Chondrocyte (in vitro differentiated cells): ENCODE measurements around the gene ZIC5. TPM values are rescaled to one million over a fixed set of nuclear protein-coding genes. Genes with fewer than 3 reads are reported as not detected.

Experiments used
- DNase-seq: peaks from one replicate; pipeline ENCODE4 v3.0.0; 2021; ENCODE audit warnings: mixed read lengths, low spot score
- H3K27ac Mint-ChIP-seq: one replicate; pipeline ENCODE4 v1.8.0; 2021; ENCODE audit warnings: mild to moderate bottlenecking, moderate library complexity, mixed read lengths; ENCODE audit not compliant: unreplicated experiment
- H3K27me3 Mint-ChIP-seq: 2 replicates; pipeline ENCODE4 v1.8.0; 2021; ENCODE audit warnings: low read depth, mixed read lengths
- H3K36me3 Mint-ChIP-seq: 2 replicates; pipeline ENCODE4 v1.8.0; 2021; ENCODE audit warnings: low read depth, mixed read lengths
- H3K4me1 Mint-ChIP-seq: 2 replicates; pipeline ENCODE4 v1.8.0; 2021; ENCODE audit warnings: low read depth, mild to moderate bottlenecking, mixed read lengths
- H3K4me3 Mint-ChIP-seq: one replicate; pipeline ENCODE4 v1.8.0; 2021; ENCODE audit warnings: mild to moderate bottlenecking, moderate library complexity, mixed read lengths; ENCODE audit not compliant: unreplicated experiment
- H3K9me3 Mint-ChIP-seq: 2 replicates; pipeline ENCODE4 v1.8.0; 2021; ENCODE audit warnings: low read depth, mixed read lengths
- total RNA-seq: library from RNA; stranded (reverse); gene quantifications from 3 replicates; pipeline ENCODE4 v1.2.1, GENCODE V29; 2021
- TF ChIP-seq, protein P1 (sequence below): fragments of 200-600 bp; sonication (generic); IDR thresholded peaks from 2 replicates; pipeline ENCODE4 v1.5.0; 2021; ENCODE audit warnings: antibody characterized with exemption, mild to moderate bottlenecking, moderate library complexity

The ZIC5 gene
- total RNA-seq, 1 donor from 2014 or later, result 3.1 TPM

DNA sequence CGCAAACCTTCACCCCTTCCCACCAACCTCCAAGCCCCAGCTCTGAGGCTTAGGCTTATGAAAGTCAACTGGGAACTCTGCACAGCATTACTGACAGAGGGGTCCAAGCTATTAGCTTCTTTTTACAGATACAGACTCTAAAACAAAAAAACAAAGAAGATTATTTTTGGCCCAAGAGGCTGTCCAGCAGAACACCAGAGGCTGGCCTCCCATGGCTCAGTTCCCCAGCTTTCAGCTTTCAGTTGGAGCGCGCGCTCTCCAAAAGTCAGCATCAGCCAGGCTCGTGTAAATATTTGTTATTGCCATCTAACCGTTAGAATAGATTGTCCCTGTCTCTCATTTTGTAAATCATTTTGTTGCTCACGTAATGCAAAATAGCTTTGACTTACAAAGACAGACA is 58.4 kb downstream of the ZIC5 start:
- no peak overlapping the region for H3K27ac Mint-ChIP-seq
- no peak for DNase-seq
- H3K36me3 Mint-ChIP-seq, result no peaks in the 10 kb centered on the region
- H3K27me3 Mint-ChIP-seq, result peaks cover 3% of the 10 kb centered on the region
- H3K9me3 Mint-ChIP-seq, result no peaks in the 10 kb centered on the region
- TF ChIP-seq, protein P1, sequence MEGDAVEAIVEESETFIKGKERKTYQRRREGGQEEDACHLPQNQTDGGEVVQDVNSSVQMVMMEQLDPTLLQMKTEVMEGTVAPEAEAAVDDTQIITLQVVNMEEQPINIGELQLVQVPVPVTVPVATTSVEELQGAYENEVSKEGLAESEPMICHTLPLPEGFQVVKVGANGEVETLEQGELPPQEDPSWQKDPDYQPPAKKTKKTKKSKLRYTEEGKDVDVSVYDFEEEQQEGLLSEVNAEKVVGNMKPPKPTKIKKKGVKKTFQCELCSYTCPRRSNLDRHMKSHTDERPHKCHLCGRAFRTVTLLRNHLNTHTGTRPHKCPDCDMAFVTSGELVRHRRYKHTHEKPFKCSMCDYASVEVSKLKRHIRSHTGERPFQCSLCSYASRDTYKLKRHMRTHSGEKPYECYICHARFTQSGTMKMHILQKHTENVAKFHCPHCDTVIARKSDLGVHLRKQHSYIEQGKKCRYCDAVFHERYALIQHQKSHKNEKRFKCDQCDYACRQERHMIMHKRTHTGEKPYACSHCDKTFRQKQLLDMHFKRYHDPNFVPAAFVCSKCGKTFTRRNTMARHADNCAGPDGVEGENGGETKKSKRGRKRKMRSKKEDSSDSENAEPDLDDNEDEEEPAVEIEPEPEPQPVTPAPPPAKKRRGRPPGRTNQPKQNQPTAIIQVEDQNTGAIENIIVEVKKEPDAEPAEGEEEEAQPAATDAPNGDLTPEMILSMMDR, result no peak
- no peak overlapping the region for H3K4me3 Mint-ChIP-seq
- H3K4me1 Mint-ChIP-seq, result peaks cover 18% of the 10 kb centered on the region

Other genes starting within 250 kb of the ZIC5 start
- gene ZIC2, start 10.0 kb upstream of the ZIC5 start, total RNA-seq, result 26.4 to 55.8 TPM (median 30.6 TPM) in 3 replicates
- 14.8 to 25.5 TPM (median 15.1 TPM) in 3 replicates for gene PCCA, start 117.3 kb upstream of the ZIC5 start, total RNA-seq